GM12878 (cell line): ENCODE data around the gene ERC1. TPM values are rescaled to one million over a fixed set of nuclear protein-coding genes. Genes with fewer than 3 reads are reported as not detected.

Experiments
- ATAC-seq: fragments of 200-7000 bp; cut with Tn5 transposase; 3 replicates; pipeline ENCODE4 v1.9.1; 2020; ENCODE audit warnings: mild to moderate bottlenecking, moderate library complexity
- BruUV-seq: library from RNA; stranded (reverse); fragments of 400-500 nt; replicated peaks from 2 replicates; lab custom pipeline; 2021; lab: Mats Ljungman, UMichigan
- CTCF ChIA-PET: fragments of 300-600 bp; sonication (Branson Sonifier 250); formaldehyde crosslinking; extraction: SDS; loops from one replicate; lab custom pipeline; 2021; ENCODE audit warnings: inconsistent platforms; lab: Yijun Ruan, JAX
- POLR2A ChIA-PET: fragments of 350-600 bp; formaldehyde crosslinking; extraction: SDS; loops from one replicate; lab custom pipeline; 2021; ENCODE audit warnings: inconsistent platforms; lab: Charles Lee
- RAD21 ChIA-PET: fragments of 300-600 bp; sonication (Branson Sonifier 250); formaldehyde crosslinking; loops from one replicate; lab custom pipeline; 2023; ENCODE audit warnings: antibody characterized with exemption; ENCODE audit not compliant: unreplicated experiment; lab: Charles Lee
- SMC1A ChIA-PET: fragments of 300-600 bp; sonication (Branson Sonifier 250); formaldehyde crosslinking; loops from one replicate; lab custom pipeline; 2023; ENCODE audit not compliant: unreplicated experiment, uncharacterized antibody; lab: Charles Lee
- DNase-seq: peaks from one replicate; pipeline ENCODE4 v3.0.0-alpha.2; 2011; ENCODE audit warnings: low read depth, low spot score
- FAIRE-seq: peaks from 3 replicates; lab custom pipeline; 2011; peaks lifted over from hg19 to GRCh38; lab: Jason Lieb, UNC
- H2AFZ ChIP-seq: 2 replicates; pipeline ENCODE4 v1.6.0; 2011; ENCODE audit warnings: low read depth, low read length, control low read depth; ENCODE audit not compliant: control insufficient read depth
- H3K27ac ChIP-seq: 2 replicates; pipeline ENCODE4 v1.5.1; 2011; ENCODE audit warnings: control low read depth; ENCODE audit not compliant: control insufficient read depth, insufficient read depth
- H3K27me3 ChIP-seq, 2 experiments: replicated peaks in 1 of 2; 2 replicates each; pipeline versions ENCODE4 v1.6.0 to v1.6.1; 2011; ENCODE audit warnings: low read length in 1 of 2; ENCODE audit not compliant: control insufficient read depth in 2 of 2, insufficient read depth in 2 of 2
- H3K36me3 ChIP-seq, 2 experiments: 2 replicates each; pipeline ENCODE4 v1.5.1; 2011; ENCODE audit warnings: low read length in 1 of 2; ENCODE audit not compliant: control insufficient read depth in 2 of 2, insufficient read depth in 2 of 2
- H3K4me1 ChIP-seq: 2 replicates; pipeline ENCODE4 v1.6.1; 2011; ENCODE audit warnings: mild to moderate bottlenecking, low read length, moderate library complexity, mixed read lengths; ENCODE audit not compliant: control insufficient read depth, insufficient read depth
- H3K4me2 ChIP-seq: 2 replicates; pipeline ENCODE4 v1.6.0; 2011; ENCODE audit warnings: control low read depth; ENCODE audit not compliant: control insufficient read depth, insufficient read depth
- H3K4me3 ChIP-seq: fragments of 200-600 bp; sonication (generic); 2 replicates; pipeline ENCODE4 v1.5.1; 2016
- H3K79me2 ChIP-seq: 2 replicates; pipeline ENCODE4 v1.6.0; 2011; ENCODE audit warnings: low read length; ENCODE audit not compliant: control insufficient read depth, insufficient read depth
- H3K9ac ChIP-seq: 2 replicates; pipeline ENCODE4 v1.8.0; 2011; ENCODE audit warnings: low read length, control low read depth, mixed read lengths; ENCODE audit not compliant: control insufficient read depth, insufficient read depth
- H3K9me3 ChIP-seq: replicated peaks from 3 replicates; pipeline ENCODE4 v1.5.1; 2011; ENCODE audit warnings: mild to moderate bottlenecking, low read length; ENCODE audit not compliant: control insufficient read depth, insufficient read depth
- H4K20me1 ChIP-seq: 2 replicates; pipeline ENCODE4 v1.6.0; 2011; ENCODE audit not compliant: control insufficient read depth, insufficient read depth
- CBX5 ChIP-seq: sonication (generic); IDR thresholded peaks from 2 replicates; pipeline ENCODE4 v1.6.1; 2016; ENCODE audit warnings: low read depth, moderate library complexity, mild to moderate bottlenecking, inconsistent platforms
- CHD2 ChIP-seq: IDR thresholded peaks from 2 replicates; pipeline ENCODE4 v1.6.1; 2011; ENCODE audit warnings: low read depth, low read length, improper control_type of control experiment, borderline replicate concordance
- HCFC1 ChIP-seq: fragments of 150-350 bp; IDR thresholded peaks from 2 replicates; pipeline ENCODE4 v1.6.1; 2014; ENCODE audit warnings: low read length
- RELA ChIP-seq: fragments of 450-650 bp; IDR thresholded peaks from 2 replicates; pipeline ENCODE4 v1.8.0; 2014; ENCODE audit warnings: borderline replicate concordance; ENCODE audit not compliant: partially characterized antibody
- SRF ChIP-seq, 2 experiments: IDR thresholded peaks; 2 replicates each; pipeline ENCODE4 v1.6.1; 2011; ENCODE audit warnings: low read depth in 2 of 2, low read length in 2 of 2, mild to moderate bottlenecking in 1 of 2, moderate library complexity in 1 of 2
- SUZ12 ChIP-seq: fragments of 200-600 bp; sonication (generic); IDR thresholded peaks from one replicate; pipeline ENCODE4 v1.6.1; 2018; ENCODE audit warnings: antibody characterized with exemption, mild to moderate bottlenecking; ENCODE audit not compliant: unreplicated experiment
- TARDBP ChIP-seq: IDR thresholded peaks from 2 replicates; pipeline ENCODE4 v1.6.1; 2016; ENCODE audit warnings: borderline replicate concordance
- USF2 ChIP-seq: IDR thresholded peaks from 2 replicates; pipeline ENCODE4 v1.6.1; 2011; ENCODE audit warnings: low read depth, low read length, improper control_type of control experiment, borderline replicate concordance
- WGBS: methylation state at CpG from one replicate; pipeline ENCODE4 v1.1.6; 2016; ENCODE audit warnings: low lambda C conversion rate; ENCODE audit not compliant: insufficient replicate concordance, insufficient coverage; ENCODE audit errors: missing lambda C conversion rate; 5-methylcytosine and 5-hydroxymethylcytosine counted together
- in situ Hi-C: fragments of 300-500 bp; cut with MboI; formaldehyde crosslinking; loops from 9 replicates; pipeline ENCODE4 v1.14.3; 2018; ENCODE audit warnings: mixed read lengths
- intact Hi-C: fragments of 100-400 bp; cut with micrococcal nuclease; formaldehyde crosslinking; loops from one replicate; pipeline ENCODE4 v1.14.2; 2022; ENCODE audit not compliant: unreplicated experiment
- polyA plus RNA-seq, 11 experiments: library from polyadenylated mRNA; depleted of rRNA in 4 of 11; unstranded in 6 of 11; stranded (reverse) in 5 of 11; fragments of >200 nt; fragmentation: Nextera tagmentation in 4 of 11; fragmentation: Illumina TruSeq in 1 of 11; extraction: Ambion mirVana in 4 of 11; extraction: Trizol in 1 of 11; gene quantifications; 1 replicate in 1 of 11; 2 replicates in 10 of 11; pipeline versions ENCODE4 v1.2.1 to v1.2.3, GENCODE V29; 2011 to 2016; ENCODE audit warnings: inconsistent platforms in 2 of 11, missing spikeins in 2 of 11, low read depth in 1 of 11
- total RNA-seq, 4 experiments: library from RNA; depleted of rRNA in 3 of 4; stranded (reverse); fragments of >200 nt in 3 of 4; fragmentation: Illumina TruSeq in 1 of 4; extraction: Trizol in 1 of 4; gene quantifications; 2 replicates each; pipeline versions ENCODE4 v1.2.1 to v1.2.3, GENCODE V29; 2013 to 2021
- TF ChIP-seq, protein P1 (sequence below): fragments of 450-650 bp; IDR thresholded peaks from 2 replicates; pipeline ENCODE4 v1.6.1; 2016; ENCODE audit warnings: mild to moderate bottlenecking
- TF ChIP-seq, protein P2 (sequence below): fragments of 450-650 bp; conservative IDR thresholded peaks from 2 replicates; pipeline ENCODE4 v1.6.1; 2017; ENCODE audit warnings: mild to moderate bottlenecking, moderate library complexity

Gene ERC1
- total and polyA plus RNA-seq, 10 of the 15 experiments (the other 5 are each of a cell fraction or from before 2014, with no cell fraction given), result 0.75 to 8.0 (median 5.0) TPM

- TF ChIP-seq CBX5 (no peak), RELA (no peak), USF2 (no peak), CHD2 (no peak), HCFC1 (no peak)
- TF ChIP-seq, protein P1, sequence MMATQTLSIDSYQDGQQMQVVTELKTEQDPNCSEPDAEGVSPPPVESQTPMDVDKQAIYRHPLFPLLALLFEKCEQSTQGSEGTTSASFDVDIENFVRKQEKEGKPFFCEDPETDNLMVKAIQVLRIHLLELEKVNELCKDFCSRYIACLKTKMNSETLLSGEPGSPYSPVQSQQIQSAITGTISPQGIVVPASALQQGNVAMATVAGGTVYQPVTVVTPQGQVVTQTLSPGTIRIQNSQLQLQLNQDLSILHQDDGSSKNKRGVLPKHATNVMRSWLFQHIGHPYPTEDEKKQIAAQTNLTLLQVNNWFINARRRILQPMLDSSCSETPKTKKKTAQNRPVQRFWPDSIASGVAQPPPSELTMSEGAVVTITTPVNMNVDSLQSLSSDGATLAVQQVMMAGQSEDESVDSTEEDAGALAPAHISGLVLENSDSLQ, result no peak
- TF ChIP-seq, protein P2, sequence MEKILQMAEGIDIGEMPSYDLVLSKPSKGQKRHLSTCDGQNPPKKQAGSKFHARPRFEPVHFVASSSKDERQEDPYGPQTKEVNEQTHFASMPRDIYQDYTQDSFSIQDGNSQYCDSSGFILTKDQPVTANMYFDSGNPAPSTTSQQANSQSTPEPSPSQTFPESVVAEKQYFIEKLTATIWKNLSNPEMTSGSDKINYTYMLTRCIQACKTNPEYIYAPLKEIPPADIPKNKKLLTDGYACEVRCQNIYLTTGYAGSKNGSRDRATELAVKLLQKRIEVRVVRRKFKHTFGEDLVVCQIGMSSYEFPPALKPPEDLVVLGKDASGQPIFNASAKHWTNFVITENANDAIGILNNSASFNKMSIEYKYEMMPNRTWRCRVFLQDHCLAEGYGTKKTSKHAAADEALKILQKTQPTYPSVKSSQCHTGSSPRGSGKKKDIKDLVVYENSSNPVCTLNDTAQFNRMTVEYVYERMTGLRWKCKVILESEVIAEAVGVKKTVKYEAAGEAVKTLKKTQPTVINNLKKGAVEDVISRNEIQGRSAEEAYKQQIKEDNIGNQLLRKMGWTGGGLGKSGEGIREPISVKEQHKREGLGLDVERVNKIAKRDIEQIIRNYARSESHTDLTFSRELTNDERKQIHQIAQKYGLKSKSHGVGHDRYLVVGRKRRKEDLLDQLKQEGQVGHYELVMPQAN, result no peak
- TF ChIP-seq, all 136 proteins: peak for 0
Observed at GRCh38 chr12:1499351-1499750, 508.3 kb downstream of the ERC1 start (continued).

GRCh38 chr12:1500095-1500801 lies 509.2 kb downstream of the ERC1 start:
- RAD21 ChIA-PET, result no interaction called here
- intact Hi-C loops (no loop called here), in situ Hi-C loops (no loop called here)
- POLR2A ChIA-PET, result no interaction called here
- Histone ChIP-seq H4K20me1 (no peaks in the 10 kb centered on the region), H3K4me2 (no peak overlapping the region), H3K4me1 (no peaks in the 10 kb centered on the region), H2AFZ (no peak overlapping the region), H3K4me3 (no peak overlapping the region), H3K79me2 (no peaks in the 10 kb centered on the region), H3K27me3 (no peaks in the 10 kb centered on the region), H3K9ac (no peak overlapping the region), H3K9me3 (no peaks in the 10 kb centered on the region), H3K27ac (no peak overlapping the region), H3K36me3 (no peaks in the 10 kb centered on the region)
- ATAC-seq (no peak), FAIRE-seq (no peak), DNase-seq (no peak)
- TF ChIP-seq TARDBP (no peak), SUZ12 (no peak), SRF (IDR thresholded peaks at IDR 0.05; ENCODE audit: low read depth in 2 of 2, low read length in 2 of 2) (no peak)
- 61% methylated on average over 36 of the region's 36 CpGs for WGBS
- SMC1A ChIA-PET, result no interaction called here
- CTCF ChIA-PET, result no interaction called here
- no TSS peak for BruUV-seq
